HepG2 (cell line): ENCODE data around the gene ZNF414. TPM values are rescaled to one million over a fixed set of nuclear protein-coding genes. Genes with fewer than 3 reads are reported as not detected.

Source experiments
- ATAC-seq: fragments of 200-7000 bp; cut with Tn5 transposase; 3 replicates; pipeline ENCODE4 v1.9.1; 2020; ENCODE audit warnings: mild to moderate bottlenecking, moderate library complexity
- BruUV-seq: library from RNA; stranded (reverse); fragments of 400-500 nt; replicated peaks from 2 replicates; lab custom pipeline; 2021; lab: Mats Ljungman, UMichigan
- CTCF ChIA-PET: fragments of 300-600 bp; formaldehyde crosslinking; extraction: SDS; loops from one replicate; lab custom pipeline; 2021; ENCODE audit warnings: low total read pairs, inconsistent platforms, low intra/inter-chr PET ratio; lab: Yijun Ruan, JAX
- POLR2A ChIA-PET: fragments of 350-600 bp; sonication (Branson Sonifier 250); formaldehyde crosslinking; loops from one replicate; lab custom pipeline; 2020; ENCODE audit warnings: antibody characterized with exemption, inconsistent platforms; lab: Yijun Ruan, JAX
- DNase-seq: peaks from one replicate; pipeline ENCODE4 v3.0.0-alpha.2; 2015; ENCODE audit warnings: low spot score
- FAIRE-seq: peaks from 3 replicates; lab custom pipeline; 2011; peaks lifted over from hg19 to GRCh38; lab: Jason Lieb, UNC
- H2AFZ ChIP-seq: one replicate; pipeline ENCODE4 v1.6.1; 2011; ENCODE audit warnings: low read length, inconsistent platforms
- H3K27ac ChIP-seq: fragments of 300-600 bp; 3 replicates; pipeline ENCODE4 v1.8.0; 2011; ENCODE audit warnings: mixed run types, mild to moderate bottlenecking, mixed read lengths, low read length, inconsistent platforms; ENCODE audit not compliant: insufficient read depth; ENCODE audit errors: extremely low read length
- H3K27me3 ChIP-seq, 2 experiments: fragments of 200-600 bp in 1 of 2; 2 replicates in 1 of 2; 3 replicates in 1 of 2; pipeline versions ENCODE4 v1.6.0 to v1.8.0; 2011; ENCODE audit warnings: low read length in 2 of 2, mild to moderate bottlenecking in 2 of 2, moderate library complexity in 2 of 2, inconsistent platforms in 1 of 2; ENCODE audit not compliant: insufficient read depth in 2 of 2, control insufficient read depth in 1 of 2
- H3K36me3 ChIP-seq, 2 experiments: fragments of 200-600 bp in 1 of 2; replicated peaks in 1 of 2; 2 replicates in 1 of 2; 3 replicates in 1 of 2; pipeline versions ENCODE4 v1.5.1 to v1.8.0; 2011; ENCODE audit warnings: low read length in 2 of 2, inconsistent platforms in 1 of 2; ENCODE audit not compliant: insufficient read depth in 2 of 2, control insufficient read depth in 1 of 2
- H3K4me1 ChIP-seq: 2 replicates; pipeline ENCODE4 v1.5.1; 2012; ENCODE audit warnings: low read length, inconsistent platforms; ENCODE audit not compliant: insufficient read depth
- H3K4me2 ChIP-seq: 2 replicates; pipeline ENCODE4 v1.6.0; 2011; ENCODE audit warnings: low read depth, low read length, inconsistent platforms
- H3K4me3 ChIP-seq, 3 experiments: fragments of 200-600 bp in 1 of 3; sonication (generic), shearing (Covaris generic) in 1 of 3; replicated peaks in 1 of 3; 2 replicates each; pipeline ENCODE4 v1.5.1; 2011 to 2016; ENCODE audit warnings: low read length in 3 of 3, inconsistent platforms in 2 of 3, low read depth in 2 of 3, mild to moderate bottlenecking in 2 of 3, control low read depth in 1 of 3, mixed read lengths in 1 of 3; ENCODE audit not compliant: insufficient read depth in 1 of 3
- H3K79me2 ChIP-seq: one replicate; pipeline ENCODE4 v1.6.1; 2011; ENCODE audit warnings: low read length, inconsistent platforms; ENCODE audit not compliant: insufficient read depth
- H3K9ac ChIP-seq: 2 replicates; pipeline ENCODE4 v1.6.0; 2011; ENCODE audit warnings: mild to moderate bottlenecking, low read depth, low read length, inconsistent platforms; ENCODE audit not compliant: insufficient read depth
- H3K9me3 ChIP-seq: 2 replicates; pipeline ENCODE4 v1.5.1; 2012; ENCODE audit warnings: mild to moderate bottlenecking, low read length
- H4K20me1 ChIP-seq: 2 replicates; pipeline ENCODE4 v1.6.0; 2011; ENCODE audit warnings: inconsistent platforms, mild to moderate bottlenecking, low read length, moderate library complexity; ENCODE audit not compliant: insufficient read depth
- HINFP ChIP-seq: sonication (generic); formaldehyde crosslinking; IDR thresholded peaks from 2 replicates; pipeline ENCODE4 v1.4.0; 2020; ENCODE audit warnings: low read depth, mild to moderate bottlenecking, missing genetic modification reagents
- HOMEZ ChIP-seq: IDR thresholded peaks from 2 replicates; pipeline ENCODE4 v1.6.1; 2016; ENCODE audit warnings: low read depth
- KIAA2018 ChIP-seq: sonication (generic); formaldehyde crosslinking; IDR thresholded peaks from 2 replicates; pipeline ENCODE4 v1.5.0; 2020; ENCODE audit warnings: mild to moderate bottlenecking, missing genetic modification reagents, borderline replicate concordance
- PCBP2 ChIP-seq: fragments of 200-400 bp; formaldehyde crosslinking; optimal IDR thresholded peaks from 2 replicates; pipeline ENCODE3; 2018; ENCODE audit warnings: low read length, low read depth; ENCODE audit not compliant: poor library complexity, severe bottlenecking
- POLR2AphosphoS2 ChIP-seq: IDR thresholded peaks from 2 replicates; pipeline ENCODE4 v1.6.1; 2011; ENCODE audit warnings: low read depth, low read length, improper control_type of control experiment
- ZIK1 ChIP-seq: sonication (generic); formaldehyde crosslinking; IDR thresholded peaks from 2 replicates; pipeline ENCODE4 v1.5.0; 2020; ENCODE audit warnings: mild to moderate bottlenecking, low read depth, missing genetic modification reagents, borderline replicate concordance
- ZNF552 ChIP-seq: sonication (generic); formaldehyde crosslinking; IDR thresholded peaks from 2 replicates; pipeline ENCODE4 v1.9.0; 2022; ENCODE audit warnings: missing genetic modification reagents, mild to moderate bottlenecking, borderline replicate concordance
- WGBS: methylation state at CpG from one replicate; pipeline ENCODE4 v1.1.6; 2017; ENCODE audit warnings: low lambda C conversion rate; 5-methylcytosine and 5-hydroxymethylcytosine counted together
- in situ Hi-C: cut with HindIII; loops from 2 replicates; pipeline ENCODE4 v1.10.0; 2017; ENCODE audit warnings: low pct_unique_long_range_greater_than_20kb; ENCODE audit not compliant: extremely low pct_ligation_motif_present
- intact Hi-C: fragments of 100-400 bp; cut with micrococcal nuclease; formaldehyde crosslinking; loops from one replicate; pipeline ENCODE4 v1.10.0; 2022; ENCODE audit not compliant: unreplicated experiment
- polyA plus RNA-seq, 8 experiments: library from polyadenylated mRNA; depleted of rRNA in 3 of 8; stranded (reverse) in 7 of 8; unstranded in 1 of 8; fragments of >200 nt; fragmentation: Illumina TruSeq in 4 of 8; extraction: Trizol in 4 of 8; gene quantifications; 2 replicates each; pipeline versions ENCODE4 v1.2.1 to v1.2.3, GENCODE V29; 2011 to 2016; ENCODE audit warnings: low read depth in 4 of 8, missing spikeins in 1 of 8, mixed read lengths in 1 of 8; ENCODE audit not compliant: insufficient read depth in 1 of 8
- total RNA-seq, 5 experiments: library from RNA; depleted of rRNA; stranded (reverse); fragments of >200 nt; fragmentation: Illumina TruSeq; extraction: Trizol; gene quantifications; 2 replicates each; pipeline ENCODE4 v1.2.3, GENCODE V29; 2016; ENCODE audit warnings: low read depth in 1 of 5

The ZNF414 gene
- total and polyA plus RNA-seq, 2 of the 13 experiments (the other 11 are each of a cell fraction or from before 2014, with no cell fraction given) = 2.5 to 4.0 TPM

GRCh38 chr19:8469613-8470368, 44.2 kb downstream of the ZNF414 start:
- FAIRE-seq (no peak), ATAC-seq (no peak), DNase-seq (no peak)
- Histone ChIP-seq H3K79me2 (peaks cover 28% of the 10 kb centered on the region), H3K4me2 (no peak overlapping the region), H3K9ac (no peak overlapping the region), H3K27me3 (no peaks in the 10 kb centered on the region), H2AFZ (no peak overlapping the region), H4K20me1 (peaks cover 5% of the 10 kb centered on the region; the same call in 1 of the 2 replicates), H3K27ac (no peak overlapping the region), H3K9me3 (no peaks in the 10 kb centered on the region), H3K4me3 (no peak overlapping the region), H3K36me3 (peaks cover 46 to 85% of the 10 kb centered on the region in 2 experiments), H3K4me1 (no peaks in the 10 kb centered on the region)
- ChIA-PET CTCF (no interaction called here), POLR2A (no interaction called here)
- WGBS = 92% methylated on average over 12 of the region's 13 CpGs
- intact Hi-C loops (no loop called here), in situ Hi-C loops (no loop called here)
- no TSS peak for BruUV-seq
- TF ChIP-seq ZNF552 (CRISPR knock-in tag) = no peak
- peak; percentile 12; the same call in 1 of the 2 replicates for TF ChIP-seq POLR2AphosphoS2
- no peak for TF ChIP-seq HINFP
- TF ChIP-seq PCBP2 = no peak
- no peak for TF ChIP-seq KIAA2018 (CRISPR knock-in tag)
- TF ChIP-seq HOMEZ (CRISPR knock-in tag) = no peak
- TF ChIP-seq ZIK1 (CRISPR knock-in tag) = no peak
